HepG2 (cell line): ENCODE data around the gene BTBD7. TPM values are rescaled to one million over a fixed set of nuclear protein-coding genes. Genes with fewer than 3 reads are reported as not detected.

Experiments used
- AHDC1 ChIP-seq: sonication (generic); formaldehyde crosslinking; IDR thresholded peaks from 2 replicates; pipeline ENCODE4 v1.5.1; 2020; ENCODE audit warnings: mild to moderate bottlenecking, missing genetic modification reagents, borderline replicate concordance
- ATF7-NPFF ChIP-seq: sonication (generic); formaldehyde crosslinking; IDR thresholded peaks from 2 replicates; pipeline ENCODE4 v1.8.1; 2023; ENCODE audit warnings: mild to moderate bottlenecking, low read depth, missing genetic modification reagents, moderate library complexity
- FOXA3 ChIP-seq: IDR thresholded peaks from 2 replicates; pipeline ENCODE4 v1.6.1; 2016; ENCODE audit warnings: missing genetic modification reagents, missing compliant biosample characterization
- FOXO1 ChIP-seq: sonication (generic); formaldehyde crosslinking; IDR thresholded peaks from 2 replicates; pipeline ENCODE4 v1.4.0; 2020; ENCODE audit warnings: missing genetic modification reagents
- GABPB1 ChIP-seq: IDR thresholded peaks from 2 replicates; pipeline ENCODE4 v1.6.1; 2016; ENCODE audit warnings: mild to moderate bottlenecking, missing genetic modification reagents, moderate library complexity, missing compliant biosample characterization
- HOXA3 ChIP-seq: sonication (generic); formaldehyde crosslinking; IDR thresholded peaks from 2 replicates; pipeline ENCODE4 v1.5.0; 2020; ENCODE audit warnings: missing genetic modification reagents
- IRF9 ChIP-seq: sonication (generic); formaldehyde crosslinking; IDR thresholded peaks from 2 replicates; pipeline ENCODE4 v1.8.0; 2022; ENCODE audit warnings: missing genetic modification reagents, mild to moderate bottlenecking, borderline replicate concordance
- KDM6A ChIP-seq: IDR thresholded peaks from 2 replicates; pipeline ENCODE4 v1.6.1; 2016; ENCODE audit warnings: low read depth
- KLF16 ChIP-seq, 2 experiments: sonication (generic) in 1 of 2; formaldehyde crosslinking in 1 of 2; IDR thresholded peaks; 2 replicates each; pipeline versions ENCODE4 v1.6.1 to v1.8.0; 2016 to 2023; ENCODE audit warnings: missing genetic modification reagents in 2 of 2, missing compliant biosample characterization in 1 of 2
- MTF1 ChIP-seq: sonication (generic); formaldehyde crosslinking; IDR thresholded peaks from 2 replicates; pipeline ENCODE4 v1.5.0; 2020; ENCODE audit warnings: missing genetic modification reagents
- NR2F6 ChIP-seq, 2 experiments: IDR thresholded peaks; 2 replicates each; pipeline ENCODE4 v1.6.1; 2016; ENCODE audit warnings: antibody characterized with exemption in 1 of 2, mild to moderate bottlenecking in 1 of 2
- PHF20 ChIP-seq: sonication (generic); formaldehyde crosslinking; IDR thresholded peaks from 2 replicates; pipeline ENCODE4 v1.5.0; 2020; ENCODE audit warnings: mild to moderate bottlenecking, missing genetic modification reagents
- PRDM10 ChIP-seq: sonication (generic); formaldehyde crosslinking; IDR thresholded peaks from 2 replicates; pipeline ENCODE4 v1.4.0; 2020; ENCODE audit warnings: low read depth, missing genetic modification reagents
- REXO4 ChIP-seq: sonication (generic); formaldehyde crosslinking; IDR thresholded peaks from 2 replicates; pipeline ENCODE4 v1.8.0; 2022; ENCODE audit warnings: missing genetic modification reagents, mild to moderate bottlenecking, borderline replicate concordance
- SALL1 ChIP-seq: sonication (generic); formaldehyde crosslinking; IDR thresholded peaks from 2 replicates; pipeline ENCODE4 v1.8.0; 2022; ENCODE audit warnings: mild to moderate bottlenecking, missing genetic modification reagents
- ZNF441 ChIP-seq: sonication (generic); formaldehyde crosslinking; IDR thresholded peaks from 2 replicates; pipeline ENCODE4 v1.7.0; 2021; ENCODE audit warnings: missing genetic modification reagents, borderline replicate concordance
- ZSCAN9 ChIP-seq: IDR thresholded peaks from 2 replicates; pipeline ENCODE4 v1.6.1; 2016; ENCODE audit warnings: borderline replicate concordance
- polyA plus RNA-seq, 8 experiments: library from polyadenylated mRNA; depleted of rRNA in 3 of 8; stranded (reverse) in 7 of 8; unstranded in 1 of 8; fragments of >200 nt; fragmentation: Illumina TruSeq in 4 of 8; extraction: Trizol in 4 of 8; gene quantifications; 2 replicates each; pipeline versions ENCODE4 v1.2.1 to v1.2.3, GENCODE V29; 2011 to 2016; ENCODE audit warnings: low read depth in 4 of 8, missing spikeins in 1 of 8, mixed read lengths in 1 of 8; ENCODE audit not compliant: insufficient read depth in 1 of 8
- total RNA-seq, 5 experiments: library from RNA; depleted of rRNA; stranded (reverse); fragments of >200 nt; fragmentation: Illumina TruSeq; extraction: Trizol; gene quantifications; 2 replicates each; pipeline ENCODE4 v1.2.3, GENCODE V29; 2016; ENCODE audit warnings: low read depth in 1 of 5

The BTBD7 gene
- total and polyA plus RNA-seq, 2 of the 13 experiments (the other 11 are each of a cell fraction or from before 2014, with no cell fraction given), result 11.6 to 15.2 TPM

GRCh38 chr14:93332853-93333630 is at the start of gene BTBD7 (continued):
- peak; percentile 33; the same call in 1 of the 2 replicates for TF ChIP-seq PHF20
- TF ChIP-seq FOXA3, result 0 out of 2 replicates have a peak, but pooled peaks have one; percentile 13
- TF ChIP-seq HOXA3 (CRISPR knock-in tag), result peak; percentile 84
- 0 out of 2 replicates have a peak, but pooled peaks have one; percentile 23 for TF ChIP-seq PRDM10
- TF ChIP-seq KLF16 (CRISPR knock-in tag; IDR thresholded peaks at IDR 0.05), result peak in 1 of 2 experiments; percentile 30; a peak in 1 of 4 replicates
- TF ChIP-seq MTF1 (CRISPR knock-in tag), result 0 out of 2 replicates have a peak, but pooled peaks have one; percentile 39
- peak; percentile 57; the same call in 1 of the 2 replicates for TF ChIP-seq GABPB1 (CRISPR knock-in tag)
- TF ChIP-seq FOXO1 (CRISPR knock-in tag), result no peak; the same call in 1 of the 2 replicates
- TF ChIP-seq SALL1 (CRISPR knock-in tag), result peak; percentile 66
- TF ChIP-seq IRF9 (CRISPR knock-in tag), result peak; percentile 41; the same call in 1 of the 2 replicates
- TF ChIP-seq NR2F6 (IDR thresholded peaks at IDR 0.05), result no peak
- 0 out of 2 replicates have a peak, but pooled peaks have one; percentile 12 for TF ChIP-seq NR2F6 (CRISPR knock-in tag; IDR thresholded peaks at IDR 0.05)
- no peak for TF ChIP-seq KDM6A (CRISPR knock-in tag)
- peak; percentile 87 for TF ChIP-seq ATF7-NPFF
- peak; percentile 87; the same call in 1 of the 2 replicates for TF ChIP-seq ZNF441 (CRISPR knock-in tag)
- peak; percentile 73; the same call in 1 of the 2 replicates for TF ChIP-seq ZSCAN9 (CRISPR knock-in tag)
- peak; percentile 57; the same call in 1 of the 2 replicates for TF ChIP-seq REXO4 (CRISPR knock-in tag)
- 0 out of 2 replicates have a peak, but pooled peaks have one; percentile 48 for TF ChIP-seq AHDC1 (CRISPR knock-in tag)
